ENCODE data around the gene RHOBTB1. TPM values are rescaled to one million over a fixed set of nuclear protein-coding genes. Genes with fewer than 3 reads are reported as not detected.

RHOBTB1 gene
- total RNA-seq, 6 donors from 2014 or later = 10.4 to 28.3 (median 13.7) TPM

DNA sequence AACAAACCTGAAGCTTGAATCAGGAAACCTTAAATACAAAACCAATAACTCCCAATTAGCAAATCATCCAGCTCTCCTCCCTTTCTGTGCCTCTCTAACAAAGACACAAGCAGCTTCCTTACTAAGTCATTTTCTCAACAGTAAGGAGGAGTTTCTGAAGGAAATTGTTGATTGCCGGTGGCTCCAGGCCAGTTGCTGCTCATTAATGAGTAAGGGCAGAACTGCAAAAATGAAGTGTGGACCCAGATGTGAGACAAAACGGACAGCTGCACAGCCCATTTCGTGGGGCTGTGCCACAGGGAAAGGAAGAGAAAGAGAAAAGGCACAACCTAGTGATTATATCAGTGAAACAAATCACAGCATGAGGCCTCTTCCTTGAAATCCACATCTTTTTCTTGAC is 42.8 kb upstream of the RHOBTB1 start:
- no peaks in the 10 kb centered on the region for H3K4me1 ChIP-seq
- H3K27me3 ChIP-seq = no peaks in the 10 kb centered on the region
- no peak overlapping the region for H3K4me3 ChIP-seq
- H3K36me3 ChIP-seq = no peaks in the 10 kb centered on the region
- no peaks in the 10 kb centered on the region for H3K9me3 ChIP-seq
- no peak overlapping the region for H3K27ac ChIP-seq
- ATAC-seq (ENCODE audit: low FRiP score in 2 of 2) (no peak), DNase-seq (no peak)
- TF ChIP-seq POLR2AphosphoS5 (IDR thresholded peaks at IDR 0.05) (no peak), EP300 (IDR thresholded peaks at IDR 0.05) (no peak), POLR2A (IDR thresholded peaks at IDR 0.05) (no peak)
- TF ChIP-seq, protein P1, sequence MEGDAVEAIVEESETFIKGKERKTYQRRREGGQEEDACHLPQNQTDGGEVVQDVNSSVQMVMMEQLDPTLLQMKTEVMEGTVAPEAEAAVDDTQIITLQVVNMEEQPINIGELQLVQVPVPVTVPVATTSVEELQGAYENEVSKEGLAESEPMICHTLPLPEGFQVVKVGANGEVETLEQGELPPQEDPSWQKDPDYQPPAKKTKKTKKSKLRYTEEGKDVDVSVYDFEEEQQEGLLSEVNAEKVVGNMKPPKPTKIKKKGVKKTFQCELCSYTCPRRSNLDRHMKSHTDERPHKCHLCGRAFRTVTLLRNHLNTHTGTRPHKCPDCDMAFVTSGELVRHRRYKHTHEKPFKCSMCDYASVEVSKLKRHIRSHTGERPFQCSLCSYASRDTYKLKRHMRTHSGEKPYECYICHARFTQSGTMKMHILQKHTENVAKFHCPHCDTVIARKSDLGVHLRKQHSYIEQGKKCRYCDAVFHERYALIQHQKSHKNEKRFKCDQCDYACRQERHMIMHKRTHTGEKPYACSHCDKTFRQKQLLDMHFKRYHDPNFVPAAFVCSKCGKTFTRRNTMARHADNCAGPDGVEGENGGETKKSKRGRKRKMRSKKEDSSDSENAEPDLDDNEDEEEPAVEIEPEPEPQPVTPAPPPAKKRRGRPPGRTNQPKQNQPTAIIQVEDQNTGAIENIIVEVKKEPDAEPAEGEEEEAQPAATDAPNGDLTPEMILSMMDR (IDR thresholded peaks at IDR 0.05) = no peak
- 44 to 58% methylated on average over 3 of the region's 3 CpGs for WGBS, 2 donors

DNA sequence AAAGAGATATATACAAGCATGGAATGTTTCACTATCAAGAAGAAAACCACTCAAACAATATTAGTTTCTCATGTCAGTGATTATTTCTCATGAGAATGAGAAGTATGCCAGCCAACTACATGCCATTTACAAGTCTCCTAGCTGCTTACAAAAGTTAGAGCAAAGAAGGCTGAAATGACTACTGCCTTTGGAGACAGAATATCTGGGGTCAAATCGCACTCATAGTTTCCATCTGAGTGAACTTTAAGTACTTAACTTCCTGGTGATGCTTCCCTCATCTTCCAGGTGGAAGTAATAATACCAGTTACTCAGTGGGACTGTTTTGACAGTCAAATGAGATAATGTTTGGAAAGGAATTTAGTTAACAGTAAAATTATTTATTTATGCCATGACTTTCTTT is 42.0 kb upstream of the RHOBTB1 start:
- Histone ChIP-seq H3K4me3 (no peak overlapping the region), H3K4me1 (no peaks in the 10 kb centered on the region), H3K36me3 (no peaks in the 10 kb centered on the region), H3K9me3 (no peaks in the 10 kb centered on the region), H3K27me3 (no peaks in the 10 kb centered on the region), H3K27ac (no peak overlapping the region)
- DNase-seq (no peak), ATAC-seq (ENCODE audit: low FRiP score in 2 of 2) (no peak)
- TF ChIP-seq POLR2AphosphoS5 (IDR thresholded peaks at IDR 0.05) = no peak
- TF ChIP-seq, protein P1 (IDR thresholded peaks at IDR 0.05) = no peak
- WGBS, 2 donors = 90 to 93% methylated on average over 1 of the region's 1 CpG

DNA sequence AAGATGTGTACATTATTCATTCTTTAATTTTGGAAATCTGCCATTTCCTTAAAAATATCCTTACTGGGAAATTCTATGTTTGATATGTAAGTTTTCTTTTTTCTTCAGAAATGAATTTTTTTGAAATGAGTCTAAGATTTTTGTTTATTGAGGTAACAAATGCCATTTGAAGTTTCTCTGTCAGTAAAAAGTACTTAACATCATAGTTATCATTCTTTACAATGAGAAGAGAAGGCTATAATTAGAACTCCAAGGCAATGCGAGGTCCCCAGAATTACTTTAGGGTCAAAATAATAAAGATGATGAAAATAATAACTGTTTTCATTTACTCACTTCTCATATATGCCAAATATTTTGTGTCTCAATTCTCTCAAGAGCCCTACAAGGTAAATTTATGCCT is 37.0 kb upstream of the RHOBTB1 start:
- H3K4me3 ChIP-seq = no peak overlapping the region
- no peaks in the 10 kb centered on the region for H3K27me3 ChIP-seq
- no peak for DNase-seq
- no peak overlapping the region for H3K27ac ChIP-seq
- H3K4me1 ChIP-seq = no peaks in the 10 kb centered on the region
- no peak for ATAC-seq (ENCODE audit: low FRiP score in 2 of 2)
- WGBS, 2 donors = 50 to 67% methylated on average over 1 of the region's 1 CpG
- no peak for TF ChIP-seq EP300 (IDR thresholded peaks at IDR 0.05)
- TF ChIP-seq POLR2A (IDR thresholded peaks at IDR 0.05) = no peak
- TF ChIP-seq POLR2AphosphoS5 (IDR thresholded peaks at IDR 0.05) = no peak
- TF ChIP-seq, protein P1 (IDR thresholded peaks at IDR 0.05) = no peak
- no peaks in the 10 kb centered on the region for H3K36me3 ChIP-seq
- H3K9me3 ChIP-seq = no peaks in the 10 kb centered on the region

DNA sequence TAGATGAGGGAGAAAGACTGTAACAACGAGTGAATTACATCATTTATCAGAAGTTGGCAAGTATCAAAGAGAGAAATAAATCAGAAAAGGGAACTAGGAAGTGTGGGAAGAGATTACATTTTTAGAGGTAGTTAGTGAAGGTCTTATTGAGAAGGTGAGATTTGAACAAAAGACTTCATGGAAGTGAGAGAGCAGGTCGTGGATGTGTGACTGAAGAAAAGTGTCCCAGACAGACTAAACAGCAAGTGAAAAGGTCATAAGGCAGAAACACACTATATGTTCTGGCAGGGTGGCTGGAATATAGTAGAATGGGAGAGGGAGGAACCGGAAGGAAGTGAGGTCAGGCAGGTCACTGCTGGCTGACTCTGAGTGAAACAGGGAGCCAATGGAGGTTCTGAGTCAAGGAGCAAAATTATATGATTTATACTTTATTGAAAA is 35.7 kb upstream of the RHOBTB1 start:
- Histone ChIP-seq H3K4me3 (no peak overlapping the region), H3K9me3 (no peaks in the 10 kb centered on the region), H3K27ac (no peak overlapping the region), H3K27me3 (no peaks in the 10 kb centered on the region), H3K4me1 (no peaks in the 10 kb centered on the region), H3K36me3 (no peaks in the 10 kb centered on the region)
- TF ChIP-seq, protein P1 (IDR thresholded peaks at IDR 0.05) = no peak
- TF ChIP-seq POLR2AphosphoS5 (IDR thresholded peaks at IDR 0.05) = no peak
- no peak for TF ChIP-seq EP300 (IDR thresholded peaks at IDR 0.05)
- no peak for ATAC-seq (ENCODE audit: low FRiP score in 2 of 2)
- no peak for DNase-seq
- 62 to 65% methylated on average over 3 of the region's 3 CpGs for WGBS, 2 donors

DNA sequence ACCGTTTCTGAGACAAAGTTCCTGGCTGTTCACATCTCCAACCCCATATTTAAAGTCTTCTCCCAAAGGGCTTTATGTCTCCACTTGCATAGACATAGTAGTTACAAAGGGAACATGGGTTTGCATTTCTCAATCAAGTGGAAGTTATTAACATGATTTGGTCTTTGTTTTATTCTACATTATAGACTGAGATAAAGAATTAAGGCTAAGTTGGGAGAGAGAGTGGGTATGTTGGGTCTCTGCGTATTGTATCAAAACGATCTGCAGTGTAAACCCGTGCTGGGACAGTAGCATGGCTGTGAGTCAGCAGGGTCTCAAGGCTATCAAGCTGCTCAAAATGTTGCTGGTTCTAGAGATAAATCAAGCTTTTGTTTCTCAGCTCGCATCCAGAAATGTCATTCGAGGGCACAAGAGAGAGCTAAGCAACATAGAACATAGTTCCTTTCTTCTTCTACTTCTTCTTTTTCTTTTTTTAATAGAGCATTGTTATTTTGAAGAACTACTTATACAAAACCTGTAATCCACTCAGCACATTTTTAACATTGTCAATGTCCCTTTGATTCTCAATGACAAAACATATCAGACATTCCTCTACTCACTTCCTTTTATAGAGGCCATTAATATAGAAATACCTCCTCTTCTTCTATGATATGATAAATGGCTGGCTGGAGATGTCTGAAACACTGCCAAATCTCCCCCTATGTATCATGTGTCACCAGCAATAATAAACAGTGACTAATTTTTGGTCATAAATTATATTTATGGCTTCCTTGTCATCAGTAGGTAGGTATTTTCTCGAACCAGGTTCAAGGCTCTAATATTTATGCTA is 34.5 kb upstream of the RHOBTB1 start:
- H3K27me3 ChIP-seq = no peaks in the 10 kb centered on the region
- no peaks in the 10 kb centered on the region for H3K36me3 ChIP-seq
- ATAC-seq (ENCODE audit: low FRiP score in 2 of 2) (no peak), DNase-seq (no peak)
- no peaks in the 10 kb centered on the region for H3K4me1 ChIP-seq
- no peak overlapping the region for H3K27ac ChIP-seq
- no peak for TF ChIP-seq EP300 (IDR thresholded peaks at IDR 0.05)
- no peak for TF ChIP-seq POLR2AphosphoS5 (IDR thresholded peaks at IDR 0.05)
- TF ChIP-seq, protein P1 (IDR thresholded peaks at IDR 0.05) = no peak
- no peak for TF ChIP-seq POLR2A (IDR thresholded peaks at IDR 0.05)
- WGBS, 2 donors = 48 to 55% methylated on average over 7 of the region's 7 CpGs
- no peak overlapping the region for H3K4me3 ChIP-seq
- H3K9me3 ChIP-seq = no peaks in the 10 kb centered on the region

All from upper lobe of left lung (tissue), 6 donors.